ENCODE data around the gene DSP.

DSP gene

GRCh38 chr6:7593229-7593628, 51.8 kb downstream of the DSP start:
- no peak overlapping the region for H3K4me3 ChIP-seq (ENCODE audit: low read depth, low read length)
- no peak for DNase-seq (ENCODE audit: low read depth, low spot score)
- in situ Hi-C loops (cut with HindIII; ENCODE audit: low sequenced_read_pairs), result no loop called here
- TF ChIP-seq, protein P1, sequence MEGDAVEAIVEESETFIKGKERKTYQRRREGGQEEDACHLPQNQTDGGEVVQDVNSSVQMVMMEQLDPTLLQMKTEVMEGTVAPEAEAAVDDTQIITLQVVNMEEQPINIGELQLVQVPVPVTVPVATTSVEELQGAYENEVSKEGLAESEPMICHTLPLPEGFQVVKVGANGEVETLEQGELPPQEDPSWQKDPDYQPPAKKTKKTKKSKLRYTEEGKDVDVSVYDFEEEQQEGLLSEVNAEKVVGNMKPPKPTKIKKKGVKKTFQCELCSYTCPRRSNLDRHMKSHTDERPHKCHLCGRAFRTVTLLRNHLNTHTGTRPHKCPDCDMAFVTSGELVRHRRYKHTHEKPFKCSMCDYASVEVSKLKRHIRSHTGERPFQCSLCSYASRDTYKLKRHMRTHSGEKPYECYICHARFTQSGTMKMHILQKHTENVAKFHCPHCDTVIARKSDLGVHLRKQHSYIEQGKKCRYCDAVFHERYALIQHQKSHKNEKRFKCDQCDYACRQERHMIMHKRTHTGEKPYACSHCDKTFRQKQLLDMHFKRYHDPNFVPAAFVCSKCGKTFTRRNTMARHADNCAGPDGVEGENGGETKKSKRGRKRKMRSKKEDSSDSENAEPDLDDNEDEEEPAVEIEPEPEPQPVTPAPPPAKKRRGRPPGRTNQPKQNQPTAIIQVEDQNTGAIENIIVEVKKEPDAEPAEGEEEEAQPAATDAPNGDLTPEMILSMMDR (IDR thresholded peaks at IDR 0.05; ENCODE audit: low read depth, low read length), result no peak

DNA sequence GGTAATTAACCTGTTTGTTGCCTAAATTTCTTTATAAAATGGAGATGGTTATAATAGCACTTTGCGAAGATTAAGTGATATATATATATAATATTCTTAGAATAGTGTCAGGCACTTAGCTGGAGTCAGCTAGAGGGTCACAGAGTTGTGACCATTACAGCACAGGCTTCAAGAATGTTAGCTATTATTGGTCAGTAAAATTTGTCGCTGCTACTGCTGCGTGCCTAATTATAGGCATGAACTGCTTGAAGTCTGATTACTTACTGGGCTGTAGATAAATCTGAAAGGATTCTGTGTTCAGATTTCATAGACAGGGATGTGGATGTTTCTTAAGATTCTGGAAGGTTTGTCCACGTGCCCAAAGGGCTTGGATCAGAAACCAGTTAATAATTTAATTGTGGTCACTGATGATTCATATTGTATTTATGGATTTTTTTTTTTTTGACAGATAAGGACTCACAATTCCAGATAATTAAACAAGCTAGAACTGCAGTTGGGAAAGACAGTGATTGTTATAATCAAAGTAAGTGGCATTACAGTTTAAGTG, 53.2 kb downstream of the DSP start:
- H3K4me3 ChIP-seq (ENCODE audit: low read depth, low read length), result no peak overlapping the region
- TF ChIP-seq, protein P1 (IDR thresholded peaks at IDR 0.05; ENCODE audit: low read depth, low read length), result no peak
- no peak for DNase-seq (ENCODE audit: low read depth, low spot score)
- in situ Hi-C loops (cut with HindIII; ENCODE audit: low sequenced_read_pairs), result no loop called here

DNA sequence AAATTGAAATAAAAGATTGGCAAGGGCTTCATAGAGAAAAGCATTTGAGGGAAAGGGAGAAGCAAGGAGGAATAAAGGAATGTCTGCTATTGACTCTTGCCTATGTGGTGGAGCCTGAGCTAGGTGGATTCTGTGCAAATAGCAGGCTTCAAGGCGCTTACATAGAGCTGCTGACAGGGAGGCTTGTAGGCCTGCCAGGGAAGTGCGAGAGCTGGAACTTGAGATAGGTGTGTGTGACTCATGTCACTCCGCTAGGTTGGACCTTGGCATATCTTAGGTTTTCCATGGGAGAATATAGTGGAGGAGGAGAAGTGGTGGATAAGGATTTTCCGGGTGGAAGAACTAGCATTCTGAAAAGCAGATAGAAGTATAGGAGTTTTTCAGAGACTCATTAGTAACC, 62.5 kb downstream of the DSP start:
- in situ Hi-C loops (cut with HindIII; ENCODE audit: low sequenced_read_pairs), result no loop called here
- TF ChIP-seq, protein P1 (IDR thresholded peaks at IDR 0.05; ENCODE audit: low read depth, low read length), result no peak
- H3K4me3 ChIP-seq (ENCODE audit: low read depth, low read length), result no peak overlapping the region
- DNase-seq (ENCODE audit: low read depth, low spot score), result no peak

- in situ Hi-C loops (cut with HindIII; ENCODE audit: low sequenced_read_pairs), result no loop called here
- H3K4me3 ChIP-seq (ENCODE audit: low read depth, low read length), result no peak overlapping the region
- TF ChIP-seq, protein P1 (IDR thresholded peaks at IDR 0.05; ENCODE audit: low read depth, low read length), result no peak
- no peak for DNase-seq (ENCODE audit: low read depth, low spot score)
These were observed 63.0 kb downstream of the DSP start for GRCh38 chr6:7604506-7604905.

DNA sequence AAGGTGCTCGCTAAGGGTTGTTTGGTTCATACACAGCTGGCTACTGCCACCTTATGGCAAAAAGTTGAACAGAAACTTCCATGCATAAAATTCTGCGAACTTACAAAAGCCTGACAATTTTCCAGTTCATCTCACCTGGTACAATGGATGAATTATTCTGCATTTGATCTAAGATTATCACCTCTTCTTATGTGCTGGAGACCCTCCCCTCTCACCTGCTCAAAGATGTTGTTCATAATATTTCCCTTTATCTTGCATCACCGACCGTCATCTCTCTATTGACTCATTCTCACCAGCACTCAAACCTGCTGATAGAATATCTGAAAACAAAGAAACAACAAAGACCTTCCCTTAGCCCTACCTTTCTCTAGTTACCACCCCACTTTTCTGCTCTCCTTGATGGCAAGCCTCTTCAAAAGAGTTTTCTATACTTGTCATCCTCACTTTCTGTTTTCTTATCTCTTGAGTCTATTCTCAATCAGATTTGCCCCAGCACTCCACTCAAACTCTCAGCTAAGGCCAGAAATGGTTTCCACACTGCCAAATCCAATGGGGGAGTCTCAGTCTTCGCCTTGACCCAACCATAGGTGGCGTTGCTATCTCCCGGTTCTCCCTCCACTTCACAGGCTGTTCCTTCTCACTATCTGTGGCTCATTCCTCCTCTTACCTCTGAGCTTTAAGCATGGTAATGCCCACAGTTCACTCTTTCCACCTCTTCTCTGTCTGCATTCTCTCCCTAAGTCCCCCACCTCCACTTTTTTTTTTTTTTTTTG, 74.3 kb downstream of the DSP start:
- TF ChIP-seq, protein P1 (IDR thresholded peaks at IDR 0.05; ENCODE audit: low read depth, low read length), result peak; percentile 80
- no peak overlapping the region for H3K4me3 ChIP-seq (ENCODE audit: low read depth, low read length)
- peak; percentile 65 for DNase-seq (ENCODE audit: low read depth, low spot score)

DNA sequence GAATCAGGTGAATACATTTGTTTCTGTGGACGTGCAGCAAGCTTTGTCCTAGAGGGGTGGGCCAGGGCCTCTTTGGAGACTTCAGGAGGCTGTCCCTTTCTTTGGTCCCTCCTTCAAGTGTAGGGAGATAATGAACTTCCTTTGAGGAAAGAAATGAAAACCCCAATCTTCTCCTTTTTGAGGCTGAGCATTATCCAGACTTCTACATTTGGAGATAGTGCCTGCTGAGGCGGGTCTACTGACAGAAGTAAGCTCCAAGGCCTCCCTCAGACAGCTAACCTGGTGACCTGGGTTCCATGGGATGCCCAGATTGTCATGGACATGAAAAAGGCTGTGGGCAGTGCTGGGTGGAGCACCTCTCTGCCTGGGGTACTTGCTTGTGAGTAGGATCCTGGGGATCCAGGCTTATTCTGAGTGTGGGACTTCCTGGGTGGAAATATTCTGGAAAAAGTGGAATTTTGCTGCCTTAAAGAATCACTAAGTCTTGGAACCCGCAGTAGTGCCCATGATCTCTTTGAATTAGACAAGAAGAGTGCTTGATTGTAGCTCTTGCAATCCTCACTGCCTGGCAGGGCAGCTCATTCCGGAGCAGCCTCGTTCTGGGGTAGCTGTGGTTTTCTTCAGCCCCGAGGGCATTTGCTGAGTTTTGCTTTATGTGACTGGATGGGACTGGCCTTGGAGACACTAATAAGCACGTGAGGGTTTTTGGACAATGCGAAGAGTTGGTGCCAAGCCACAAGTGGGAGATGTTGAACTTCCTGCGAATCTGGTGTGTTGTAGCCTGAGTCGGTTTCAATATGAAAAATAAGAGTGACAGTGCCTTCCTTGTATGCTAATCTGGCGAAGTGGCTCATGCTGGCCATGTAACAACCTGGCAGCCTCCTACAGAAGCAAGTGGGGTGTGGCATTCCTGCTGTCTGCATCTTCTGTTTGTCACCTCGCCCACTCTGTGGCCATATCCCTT, 76.6 kb downstream of the DSP start:
- TF ChIP-seq, protein P1 (IDR thresholded peaks at IDR 0.05; ENCODE audit: low read depth, low read length), result no peak
- in situ Hi-C loops (cut with HindIII; ENCODE audit: low sequenced_read_pairs), result no loop called here
- H3K4me3 ChIP-seq (ENCODE audit: low read depth, low read length), result no peak overlapping the region
- peak; percentile 16 for DNase-seq (ENCODE audit: low read depth, low spot score)

More for the DNA sequence above, 74.3 kb downstream of the DSP start:
- in situ Hi-C loops (cut with HindIII; ENCODE audit: low sequenced_read_pairs), result no loop called here

All from astrocyte of the spinal cord (primary cell).